HG02678 (cell line): ENCODE results near the gene RNASE8.

ENCODE experiments used
- ATAC-seq: cut with Tn5 transposase; IDR thresholded peaks from one replicate; pipeline ENCODE4 v1.9.1; 2021; ENCODE audit warnings: mild to moderate bottlenecking, moderate library complexity; ENCODE audit not compliant: unreplicated experiment

Gene RNASE8

GRCh38 chr14:21071225-21072030 is 13.8 kb downstream of the RNASE8 start:
- peak; percentile 73 for ATAC-seq

GRCh38 chr14:21072031-21072473 is 14.4 kb downstream of the RNASE8 start:
- no peak for ATAC-seq

- no peak for ATAC-seq
These were observed 15.2 kb downstream of the RNASE8 start for GRCh38 chr14:21072781-21073339.

- no peak for ATAC-seq
These were observed 16.3 kb downstream of the RNASE8 start for GRCh38 chr14:21073921-21074320.

GRCh38 chr14:21074398-21075272 is 17.0 kb downstream of the RNASE8 start:
- no peak for ATAC-seq

GRCh38 chr14:21075719-21076437 is 18.3 kb downstream of the RNASE8 start:
- ATAC-seq = no peak

GRCh38 chr14:21077672-21078071 is 20.1 kb downstream of the RNASE8 start:
- ATAC-seq = no peak

- ATAC-seq = no peak
These were observed 20.7 kb downstream of the RNASE8 start for GRCh38 chr14:21078287-21078686.

GRCh38 chr14:21078726-21079125 is 21.1 kb downstream of the RNASE8 start:
- no peak for ATAC-seq

DNA sequence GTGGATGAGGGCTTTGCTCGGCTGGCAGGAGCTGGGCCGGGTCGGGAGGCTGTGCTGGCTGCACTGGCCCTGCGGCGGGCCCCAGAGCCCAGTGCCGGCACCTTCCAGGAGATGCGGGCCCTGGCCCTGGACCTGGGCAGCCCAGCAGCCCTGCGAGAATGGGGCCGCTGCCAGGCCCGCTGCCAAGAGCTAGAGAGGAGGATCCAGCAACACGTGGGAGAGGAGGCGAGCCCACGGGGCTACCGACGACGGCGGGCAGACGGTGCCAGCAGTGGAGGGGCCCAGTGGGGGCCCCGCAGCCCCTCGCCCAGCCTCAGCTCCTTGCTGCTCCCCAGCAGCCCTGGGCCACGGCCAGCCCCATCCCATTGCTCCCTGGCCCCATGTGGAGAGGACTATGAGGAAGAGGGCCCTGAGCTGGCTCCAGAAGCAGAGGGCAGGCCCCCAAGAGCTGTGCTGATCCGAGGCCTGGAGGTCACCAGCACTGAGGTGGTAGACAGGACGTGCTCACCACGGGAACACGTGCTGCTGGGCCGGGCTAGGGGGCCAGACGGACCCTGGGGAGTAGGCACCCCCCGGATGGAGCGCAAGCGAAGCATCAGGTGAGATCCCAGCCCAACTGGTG is 24.0 kb downstream of the RNASE8 start:
- no peak for ATAC-seq

- no peak for ATAC-seq
These were observed 26.1 kb downstream of the RNASE8 start for GRCh38 chr14:21083565-21084325.

GRCh38 chr14:21084396-21084795 is 26.8 kb downstream of the RNASE8 start:
- no peak for ATAC-seq

DNA sequence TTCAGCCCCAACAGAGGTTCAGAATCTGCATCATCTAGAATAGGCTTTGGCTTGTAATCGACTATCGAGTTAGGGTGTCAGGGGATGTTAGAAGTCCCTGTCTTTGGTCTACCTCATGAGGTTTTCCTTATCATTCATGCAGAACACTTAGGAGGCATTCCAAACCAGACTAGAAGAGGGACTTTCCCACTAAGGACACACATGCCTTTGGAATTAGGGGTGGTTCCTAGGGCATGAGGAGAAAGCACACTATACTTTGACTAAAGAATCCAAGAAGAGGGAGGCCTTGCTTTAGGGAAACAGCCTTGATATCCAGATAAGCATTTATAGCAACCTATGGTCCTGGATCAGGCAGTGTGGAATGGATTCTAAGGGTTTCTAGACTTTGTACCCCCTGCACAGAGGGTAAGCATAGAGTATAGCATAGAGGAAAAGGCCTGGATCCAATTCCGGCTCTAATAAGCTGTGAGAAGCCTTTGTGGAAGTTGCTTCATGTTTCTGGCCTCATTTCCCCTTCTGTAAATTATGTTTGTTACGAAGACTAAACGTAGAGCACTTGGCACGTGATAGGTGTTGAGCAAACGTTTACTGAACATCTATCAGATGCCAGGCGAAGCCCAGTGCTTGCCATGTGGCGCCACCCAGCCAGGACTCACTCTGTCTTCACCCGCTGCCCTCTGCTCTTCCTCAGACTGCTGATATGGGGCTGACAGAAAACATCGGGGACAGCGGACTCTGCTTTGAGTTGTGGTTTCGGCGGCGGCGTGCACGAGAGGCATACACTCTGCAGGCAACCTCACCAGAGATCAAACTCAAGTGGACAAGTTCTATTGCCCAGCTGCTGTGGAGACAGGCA is 27.6 kb downstream of the RNASE8 start:
- no peak for ATAC-seq

- ATAC-seq = no peak
These were observed 29.3 kb downstream of the RNASE8 start for GRCh38 chr14:21086908-21087293.

DNA sequence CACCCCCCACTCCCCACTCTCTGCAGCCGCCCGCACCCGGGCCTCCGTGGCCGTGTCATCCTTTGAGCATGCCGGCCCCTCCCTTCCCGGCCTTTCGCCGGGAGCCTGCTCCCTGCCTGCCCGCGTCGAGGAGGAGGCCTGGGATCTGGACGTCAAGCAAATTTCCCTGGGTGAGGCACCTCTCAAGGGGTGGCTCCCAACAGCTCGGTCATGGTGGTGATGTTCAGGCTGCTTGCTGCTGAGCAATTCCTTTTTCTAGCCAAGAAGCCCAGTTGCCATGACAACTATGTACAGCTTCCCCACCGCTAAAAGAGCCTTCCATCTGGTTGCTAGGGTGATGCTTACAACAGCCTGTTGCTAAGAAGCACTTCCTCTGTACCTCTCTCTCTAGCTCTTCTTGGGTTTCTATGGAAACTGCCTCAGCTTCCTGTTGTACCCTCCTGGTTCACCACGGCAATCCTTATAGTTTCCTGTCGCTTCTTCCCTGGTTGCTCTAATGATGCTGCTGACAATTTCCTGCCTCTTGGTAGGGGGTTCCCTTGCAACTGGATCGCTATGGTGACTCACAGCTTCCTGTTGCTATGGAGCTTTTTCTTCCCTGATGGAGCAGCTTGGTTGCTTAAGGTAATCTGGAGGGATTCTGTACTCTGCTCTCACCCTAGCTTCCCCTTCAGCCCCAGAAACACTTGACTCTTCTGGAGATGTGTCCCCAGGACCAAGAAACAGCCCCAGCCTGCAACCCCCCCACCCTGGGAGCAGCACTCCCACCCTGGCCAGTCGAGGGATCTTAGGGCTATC is 29.9 kb downstream of the RNASE8 start:
- ATAC-seq = peak; percentile 57

DNA sequence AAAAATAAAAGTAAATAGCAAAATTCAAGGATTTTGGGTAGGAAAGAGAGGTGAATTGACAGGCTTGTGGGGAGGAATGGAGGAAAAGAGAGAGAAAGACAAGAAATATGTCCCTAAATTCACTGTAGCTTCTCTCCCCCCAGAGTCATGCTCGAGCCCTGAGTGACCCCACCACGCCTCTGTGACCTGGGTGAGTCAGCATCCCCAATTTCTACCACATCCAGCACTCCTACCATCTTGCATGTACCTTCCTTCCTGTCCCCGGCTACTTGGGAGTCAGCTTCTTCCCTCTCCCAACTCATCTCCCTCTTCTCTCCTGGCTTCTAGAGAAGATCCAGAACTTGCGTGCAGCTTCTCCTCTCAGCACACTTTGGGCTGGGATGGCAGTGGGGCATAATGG is 31.1 kb downstream of the RNASE8 start:
- ATAC-seq = no peak

GRCh38 chr14:21089271-21089670 is 31.6 kb downstream of the RNASE8 start:
- no peak for ATAC-seq

- ATAC-seq = no peak
These were observed 32.2 kb downstream of the RNASE8 start for GRCh38 chr14:21089877-21090193.
